GM18519 (cell line): ENCODE results near the gene APOC1.

Source experiments
- ATAC-seq: cut with Tn5 transposase; IDR thresholded peaks from one replicate; pipeline ENCODE4 v1.9.1; 2021; ENCODE audit warnings: mild to moderate bottlenecking, moderate library complexity; ENCODE audit not compliant: unreplicated experiment, low FRiP score

Gene APOC1

DNA sequence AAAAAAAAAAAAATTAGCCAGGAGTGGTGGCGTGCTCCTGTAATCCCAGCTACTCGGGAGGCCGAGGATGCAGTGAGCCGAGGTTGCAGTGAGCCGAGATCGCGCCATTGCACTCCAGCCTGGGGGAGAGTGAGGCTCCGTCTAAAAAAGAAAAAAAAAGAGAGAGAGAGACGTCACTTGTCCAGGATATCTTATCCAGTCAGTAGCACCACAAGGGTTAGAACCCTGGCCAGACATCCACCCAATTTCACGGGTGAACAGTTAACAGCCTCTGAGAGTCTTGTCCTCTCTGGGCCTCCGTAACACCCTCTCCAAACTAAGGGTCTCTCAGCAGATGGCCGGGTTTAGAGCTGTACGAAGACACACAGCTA lies 39.9 kb downstream of the APOC1 start:
- no peak for ATAC-seq

DNA sequence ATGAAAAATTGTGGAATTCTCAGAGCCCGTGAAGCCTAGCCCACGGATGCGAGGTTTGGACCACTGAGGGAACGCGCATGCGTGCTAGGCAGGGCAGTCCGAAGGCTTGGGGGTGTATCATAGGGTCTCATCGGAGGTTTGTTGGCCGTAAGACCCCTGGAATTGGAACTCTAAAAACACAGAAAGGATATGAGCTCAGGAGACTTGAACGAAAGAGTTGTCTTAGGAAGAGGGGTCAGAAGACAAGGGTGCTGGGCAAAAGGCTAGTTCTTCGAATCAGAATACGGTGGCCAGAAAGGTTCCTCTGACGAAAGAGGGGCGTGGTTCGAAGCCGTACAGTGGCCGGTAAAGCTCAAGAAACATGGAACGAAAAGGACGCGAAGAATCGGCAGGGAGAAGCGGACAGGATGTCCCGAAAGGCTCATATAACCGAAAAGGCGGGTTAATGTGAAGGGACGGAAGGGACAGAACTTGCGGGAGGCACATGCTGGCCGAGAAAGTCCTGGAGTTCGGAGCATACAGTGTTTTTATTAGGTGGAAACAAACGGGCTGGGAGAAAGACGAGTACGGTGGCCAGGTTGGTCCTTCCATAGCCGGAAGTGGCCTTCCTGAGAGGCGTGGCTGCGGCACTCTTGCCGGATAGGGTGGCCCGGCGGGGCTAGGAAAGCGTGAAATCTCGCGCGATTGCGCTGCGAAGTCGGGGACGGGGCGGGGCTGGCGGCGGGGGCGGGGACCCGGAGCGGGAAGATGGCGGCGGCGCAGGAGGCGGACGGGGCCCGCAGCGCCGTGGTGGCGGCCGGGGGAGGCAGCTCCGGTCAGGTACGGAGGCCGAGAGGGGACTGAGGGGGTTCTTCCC lies 40.5 kb downstream of the APOC1 start, which contains the start of gene CLPTM1:
TSS of gene CLPTM1 (plus strand) at position 732 of the 856 bp plus-strand sequence. CDS start at position 748, 16 bp downstream.
- ATAC-seq = peak; percentile 66

DNA sequence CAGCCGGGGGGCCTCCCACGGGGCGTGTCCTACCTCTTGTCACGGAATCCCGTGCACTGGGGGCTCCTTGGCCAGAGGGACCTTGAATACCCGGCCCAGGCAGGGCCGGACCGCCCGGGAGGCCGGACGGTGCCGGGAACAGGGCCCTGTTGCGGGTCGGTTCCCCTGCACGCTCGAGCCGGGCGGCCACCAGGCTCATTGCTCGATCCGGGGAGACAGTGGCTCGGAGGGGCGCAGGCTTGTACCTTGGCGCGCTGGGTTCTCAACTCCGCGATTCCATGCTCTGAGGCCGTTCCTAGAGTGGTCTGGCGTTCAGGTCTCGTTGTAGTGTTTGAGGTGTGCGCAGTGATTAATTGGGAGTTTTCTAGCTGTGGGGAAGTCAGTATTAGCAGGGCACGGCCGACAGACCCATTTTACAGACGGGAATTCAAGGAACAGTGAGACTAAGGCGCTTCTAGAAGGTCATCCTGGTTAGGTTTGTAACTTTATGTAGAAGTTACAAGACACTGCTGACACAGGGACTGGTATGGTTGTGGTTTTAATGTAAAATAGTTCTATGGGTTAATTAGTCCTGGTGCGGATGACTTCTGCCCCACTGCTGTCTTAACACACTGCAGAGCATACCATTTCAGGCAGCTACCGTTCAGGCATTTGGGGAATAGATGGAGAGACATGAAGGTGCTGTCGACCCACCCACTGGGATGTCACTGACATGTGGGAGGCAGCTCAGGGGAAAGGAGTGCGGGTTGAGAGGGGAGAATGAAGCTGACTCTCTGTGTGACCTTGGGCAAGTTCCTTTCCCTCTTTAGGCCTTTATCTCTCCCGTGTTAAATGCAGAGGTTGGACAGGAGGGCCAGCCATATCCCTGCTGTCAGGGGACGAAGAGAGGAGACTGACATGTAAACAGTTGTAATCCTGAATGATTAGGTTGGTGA lies 41.4 kb downstream of the APOC1 start:
- peak; percentile 2 for ATAC-seq

DNA sequence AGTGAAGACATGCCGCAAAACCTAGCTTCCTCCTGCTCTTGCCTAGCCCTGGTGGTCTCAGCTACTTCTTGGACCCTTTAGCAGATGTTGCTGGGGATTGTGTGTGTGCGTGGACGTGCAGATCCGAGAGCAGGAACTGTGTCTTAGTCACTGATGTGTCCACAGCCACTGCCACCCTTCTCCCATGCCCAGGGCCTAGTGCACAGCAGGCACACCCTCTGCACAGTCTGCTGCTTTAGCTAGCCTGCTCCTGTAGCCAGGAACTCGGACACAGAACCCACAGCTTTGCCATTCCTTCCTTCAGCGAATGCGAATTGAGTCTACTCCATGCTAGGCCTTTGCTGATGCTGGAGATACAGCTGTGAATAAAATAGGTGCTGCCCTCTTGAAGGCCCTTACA lies 43.1 kb downstream of the APOC1 start:
- ATAC-seq = no peak

DNA sequence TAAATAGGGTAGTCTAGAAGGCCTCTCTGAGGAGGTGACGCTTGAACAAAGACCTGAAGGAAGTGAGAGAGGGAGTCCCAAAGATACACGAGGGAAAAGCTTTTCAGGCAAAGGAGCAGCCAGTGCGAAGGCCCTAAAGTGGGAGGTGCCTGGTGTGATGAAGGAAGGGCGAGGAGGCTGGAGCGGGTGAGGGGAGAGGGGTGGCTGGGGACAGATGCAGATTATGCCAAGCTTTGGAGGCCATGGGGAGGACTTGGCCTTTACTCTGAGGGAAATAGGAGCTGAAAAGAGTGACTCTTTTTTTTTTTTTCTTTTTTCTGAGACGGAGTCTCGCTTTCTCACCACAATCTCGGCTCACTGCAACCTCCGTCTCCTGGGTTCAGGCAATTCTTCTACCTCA lies 43.7 kb downstream of the APOC1 start:
- ATAC-seq = no peak

DNA sequence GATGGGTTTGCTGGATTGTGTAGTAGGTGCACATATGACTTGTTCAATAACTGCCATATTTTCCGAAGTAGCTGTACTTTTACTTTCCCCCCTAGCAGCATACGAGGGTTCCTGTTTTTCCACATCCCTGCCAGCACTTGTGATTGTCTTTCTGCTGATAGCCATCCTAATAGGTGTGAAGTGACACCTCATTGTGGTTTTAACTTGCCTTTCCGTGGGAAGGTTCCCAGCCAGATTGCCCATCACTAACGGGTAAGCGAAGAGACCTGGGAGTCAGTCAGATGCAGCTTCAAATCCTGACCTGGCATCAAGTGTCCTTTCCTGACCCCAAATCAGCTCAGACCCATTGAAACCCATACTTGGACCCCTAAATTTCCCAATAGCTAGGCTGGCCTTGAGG lies 45.3 kb downstream of the APOC1 start:
- ATAC-seq = no peak

DNA sequence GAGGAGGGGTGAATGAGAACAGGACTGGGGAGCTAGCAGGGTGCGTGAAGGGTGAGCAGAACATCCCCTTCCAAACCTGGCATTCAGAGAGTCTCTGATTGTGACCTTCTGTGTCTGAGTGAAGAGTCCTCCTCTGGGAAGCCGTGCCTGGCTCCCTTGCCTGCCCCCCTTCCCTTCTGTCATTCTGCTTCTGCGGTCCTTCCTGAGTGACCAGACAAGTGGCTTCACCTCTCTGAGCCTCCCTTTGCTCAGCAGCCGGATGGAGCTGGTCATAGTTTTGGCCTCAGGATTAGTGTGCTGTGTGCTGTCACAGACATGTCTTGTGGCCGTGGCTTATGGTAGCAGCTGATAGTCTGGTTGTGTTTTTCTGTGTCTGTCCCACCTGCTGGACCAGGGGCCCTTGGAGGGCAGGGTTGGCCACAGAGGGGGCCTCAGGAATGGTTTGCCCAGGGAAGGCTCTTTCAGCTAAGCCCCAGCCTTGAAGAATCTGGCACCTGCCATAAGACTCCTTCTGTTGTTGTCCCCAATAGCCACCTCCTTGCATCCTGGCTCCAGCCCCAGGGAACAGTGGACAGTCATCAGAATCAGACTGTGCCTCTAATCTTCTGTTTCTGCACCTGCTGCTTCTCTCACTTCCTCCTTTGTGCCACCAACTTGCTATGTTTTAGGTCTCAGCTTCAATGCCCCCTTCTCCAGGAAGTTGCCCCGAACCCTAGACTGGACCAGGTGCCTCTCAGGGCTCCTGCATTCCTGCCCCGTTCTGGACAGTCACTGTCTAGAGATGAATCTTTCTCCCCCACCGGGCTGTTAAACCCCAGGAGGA lies 46.7 kb downstream of the APOC1 start:
- no peak for ATAC-seq

DNA sequence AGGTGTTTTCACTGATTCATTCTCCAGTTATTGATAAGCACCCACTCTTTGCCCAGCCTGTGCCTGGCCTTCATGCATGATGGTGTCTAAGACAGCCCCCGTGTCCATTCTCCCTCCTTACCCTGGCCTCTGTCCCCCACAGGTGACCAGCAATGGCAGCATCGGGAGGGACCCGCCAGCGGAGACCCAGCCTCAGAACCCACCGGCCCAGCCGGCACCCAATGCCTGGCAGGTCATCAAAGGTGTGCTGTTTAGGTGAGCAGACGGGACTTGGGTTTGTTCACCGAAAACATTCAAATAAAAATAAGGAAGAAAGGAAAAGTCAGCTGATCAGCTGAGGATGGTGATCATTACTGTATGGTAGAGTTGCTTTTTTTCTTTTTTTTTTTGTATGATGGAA lies 47.4 kb downstream of the APOC1 start:
- no peak for ATAC-seq

DNA sequence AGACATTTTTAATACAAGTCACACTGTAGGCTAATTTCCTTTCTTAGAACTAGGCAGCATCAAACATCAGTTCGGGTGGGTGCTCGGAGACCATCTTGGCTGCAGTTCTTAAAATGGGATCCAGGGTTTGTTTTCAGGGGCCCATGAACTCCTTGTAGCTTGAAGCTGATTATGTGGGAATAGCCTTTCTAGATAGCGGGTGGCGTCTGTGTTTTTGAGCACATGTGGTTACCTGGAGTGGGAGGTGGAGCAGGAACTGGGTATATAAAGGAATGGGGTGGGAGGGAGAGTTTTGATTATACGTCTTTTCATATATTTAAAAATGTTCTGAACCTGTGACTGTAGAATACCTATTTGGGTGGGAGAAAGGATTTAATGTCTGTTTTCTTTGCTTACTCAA lies 53.7 kb downstream of the APOC1 start:
- no peak for ATAC-seq

DNA sequence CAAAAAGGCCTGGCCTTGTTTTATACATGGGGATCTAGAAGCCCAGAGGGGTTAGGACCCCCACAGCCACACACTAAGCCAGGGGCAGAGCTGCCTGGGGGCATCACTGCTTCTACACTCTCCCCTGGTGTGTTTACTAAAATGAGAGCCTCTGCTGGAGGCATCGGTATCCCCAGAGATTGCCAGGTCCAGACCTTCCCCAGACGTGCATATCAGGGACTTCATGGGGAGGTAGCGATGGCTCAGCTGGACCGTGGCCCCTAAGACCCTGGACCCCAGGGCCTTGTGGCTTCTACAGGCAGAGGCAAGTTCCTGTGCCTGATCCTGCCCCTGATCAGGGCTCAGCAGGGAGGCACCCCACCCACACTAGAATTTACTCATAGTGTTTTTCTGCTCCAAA lies 54.3 kb downstream of the APOC1 start:
- no peak for ATAC-seq
